Omental fat pad (tissue), 4 donors: ENCODE results near the gene SH3RF3. TPM values are rescaled to one million over a fixed set of nuclear protein-coding genes. Genes with fewer than 3 reads are reported as not detected.

Experiments used
- ATAC-seq: fragments of 150-250 bp; one replicate; pipeline ENCODE4 v1.9.1; 2016; ENCODE audit warnings: mild to moderate bottlenecking, moderate library complexity; ENCODE audit not compliant: low FRiP score
- DNase-seq: peaks from one replicate; pipeline ENCODE4 v3.0.0-alpha.2; 2019; ENCODE audit warnings: low spot score
- CTCF ChIP-seq, 3 donors: fragments of 450-650 bp; IDR thresholded peaks; one replicate each; pipeline ENCODE4 v1.5.1; 2016 to 2017; ENCODE audit warnings: antibody characterized with exemption in 3 of 3, mild to moderate bottlenecking in 3 of 3, moderate library complexity in 2 of 3
- total RNA-seq, 4 donors: library from RNA; depleted of rRNA; stranded (reverse); fragments of >200 nt; gene quantifications; one replicate each; pipeline ENCODE4 v1.1.0, GENCODE V29; 2016

SH3RF3 gene
- total RNA-seq, 4 donors from 2014 or later: 6.5 to 16.6 (median 8.6) TPM

GRCh38 chr2:109463891-109464290 lies 334.9 kb downstream of the SH3RF3 start:
- ATAC-seq: peak; percentile 28
- DNase-seq: no peak
- TF ChIP-seq CTCF (IDR thresholded peaks at IDR 0.05): no peak

DNA sequence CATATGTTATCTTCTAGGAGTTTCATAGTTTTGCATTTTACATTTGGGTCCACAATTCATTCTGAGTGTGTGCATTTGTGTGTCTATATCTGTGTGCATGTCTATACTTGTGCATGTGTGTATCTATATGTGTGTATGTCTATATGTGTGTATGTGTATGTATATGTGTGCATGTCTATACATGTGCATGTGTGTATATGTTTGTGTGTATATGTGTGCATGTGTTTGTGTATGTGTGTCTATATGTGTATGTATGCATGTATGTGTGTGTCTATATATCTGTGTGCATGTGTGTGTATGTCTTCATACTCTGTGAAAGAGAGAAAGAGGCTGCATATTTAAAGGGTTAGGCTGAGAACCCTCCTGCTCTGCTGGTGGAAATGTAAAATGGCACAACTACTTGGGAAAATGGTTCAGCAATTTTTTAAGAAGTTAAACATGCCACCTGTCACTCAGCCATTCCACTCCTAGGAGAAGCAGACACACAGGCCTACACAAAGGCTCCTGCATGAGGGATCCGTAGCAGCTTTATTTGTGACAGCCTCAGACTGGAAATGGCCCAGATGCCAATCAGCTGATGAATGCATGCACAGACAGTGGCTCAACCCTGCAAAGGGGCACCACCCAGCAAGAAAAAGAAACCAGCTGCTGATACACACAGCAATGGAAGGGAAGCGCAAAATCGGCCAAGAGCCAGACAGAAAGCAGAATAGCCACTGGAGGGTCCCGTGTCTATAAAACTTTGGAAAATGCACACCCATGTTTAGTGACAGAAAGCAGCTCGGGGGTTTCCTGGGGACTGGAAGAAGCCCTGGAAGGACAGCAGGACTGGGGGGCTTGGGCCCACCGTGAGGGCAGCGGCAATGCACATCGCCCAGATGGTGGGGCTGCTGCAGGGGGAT lies 337.9 kb downstream of the SH3RF3 start:
- no peak for DNase-seq
- no peak for ATAC-seq
- TF ChIP-seq CTCF (IDR thresholded peaks at IDR 0.05): no peak

- DNase-seq: no peak
- TF ChIP-seq CTCF (IDR thresholded peaks at IDR 0.05): no peak
- ATAC-seq: no peak
Observed at GRCh38 chr2:109467701-109468100, 338.7 kb downstream of the SH3RF3 start.

- TF ChIP-seq CTCF (IDR thresholded peaks at IDR 0.05): no peak
- no peak for ATAC-seq
- DNase-seq: no peak
Observed at GRCh38 chr2:109468893-109469292, 339.9 kb downstream of the SH3RF3 start.

GRCh38 chr2:109471658-109472057 lies 342.7 kb downstream of the SH3RF3 start:
- DNase-seq: no peak
- no peak for ATAC-seq
- TF ChIP-seq CTCF (IDR thresholded peaks at IDR 0.05): no peak

GRCh38 chr2:109472331-109472959 lies 343.4 kb downstream of the SH3RF3 start:
- no peak for TF ChIP-seq CTCF (IDR thresholded peaks at IDR 0.05)
- ATAC-seq (no peak), DNase-seq (no peak)
